K562 (cell line): ENCODE results near the gene SMARCA1. TPM values are rescaled to one million over a fixed set of nuclear protein-coding genes. Genes with fewer than 3 reads are reported as not detected.

ENCODE experiments used
- ATAC-seq: fragments of 200-7000 bp; cut with Tn5 transposase; 3 replicates; pipeline ENCODE4 v1.9.1; 2020; ENCODE audit warnings: moderate library complexity
- BruUV-seq: library from RNA; stranded (reverse); fragments of 400-500 nt; replicated peaks from 2 replicates; lab custom pipeline; 2021; lab: Mats Ljungman, UMichigan
- CTCF ChIA-PET: fragments of 300-600 bp; formaldehyde crosslinking; extraction: SDS; loops from one replicate; lab custom pipeline; 2021; ENCODE audit warnings: low intra/inter-chr PET ratio; lab: Yijun Ruan, JAX
- POLR2A ChIA-PET: fragments of 300-600, 350-650 bp; sonication (Branson Sonifier 250); formaldehyde crosslinking; extraction: SDS; loops from one replicate; lab custom pipeline; 2021; ENCODE audit warnings: antibody characterized with exemption, inconsistent platforms; lab: Yijun Ruan, JAX
- DNase-seq, 4 experiments: peaks; one replicate each; pipeline versions ENCODE4 v3.0.0 to v3.0.0-alpha.2; 2011 to 2018; ENCODE audit warnings: low spot score in 3 of 4, mixed read lengths in 3 of 4; ENCODE audit errors: extremely low read depth in 1 of 4
- FAIRE-seq: peaks from 2 replicates; lab custom pipeline; 2011; peaks lifted over from hg19 to GRCh38; lab: Jason Lieb, UNC
- H2AFZ ChIP-seq: 2 replicates; pipeline ENCODE4 v1.6.0; 2011; ENCODE audit warnings: low read depth, low read length, control low read depth, inconsistent platforms
- H3K27ac ChIP-seq: fragments of 200-600 bp; 3 replicates; pipeline ENCODE4 v1.8.0; 2011; ENCODE audit warnings: low read depth, mild to moderate bottlenecking, control low read depth, inconsistent platforms, low read length, moderate library complexity, mixed read lengths; ENCODE audit errors: extremely low read depth
- H3K27me3 ChIP-seq, 2 experiments: fragments of 300-600 bp in 1 of 2; 2 replicates in 1 of 2; 3 replicates in 1 of 2; pipeline versions ENCODE4 v1.6.0 to v1.8.0; 2011; ENCODE audit warnings: inconsistent platforms in 2 of 2, low read length in 2 of 2, mild to moderate bottlenecking in 1 of 2, mixed read lengths in 1 of 2, moderate library complexity in 1 of 2; ENCODE audit not compliant: control insufficient read depth in 2 of 2, insufficient read depth in 2 of 2
- H3K36me3 ChIP-seq: fragments of 300-600 bp; 3 replicates; pipeline ENCODE4 v1.8.0; 2011; ENCODE audit warnings: mild to moderate bottlenecking, low read length, inconsistent platforms; ENCODE audit not compliant: control insufficient read depth, insufficient read depth
- H3K4me1 ChIP-seq, 2 experiments: fragments of 200-600 bp in 1 of 2; replicated peaks in 1 of 2; 2 replicates in 1 of 2; 3 replicates in 1 of 2; pipeline versions ENCODE4 v1.5.1 to v1.8.0; 2011; ENCODE audit warnings: inconsistent platforms in 2 of 2, low read length in 2 of 2, mild to moderate bottlenecking in 1 of 2, mixed read lengths in 1 of 2, moderate library complexity in 1 of 2; ENCODE audit not compliant: control insufficient read depth in 2 of 2, insufficient read depth in 2 of 2
- H3K4me2 ChIP-seq: 2 replicates; pipeline ENCODE4 v1.6.1; 2011; ENCODE audit warnings: low read length, control low read depth, inconsistent platforms, mixed read lengths; ENCODE audit not compliant: insufficient read depth
- H3K4me3 ChIP-seq: fragments of 200-600 bp; sonication (generic), shearing (Covaris generic); 2 replicates; pipeline ENCODE4 v1.5.1; 2016; ENCODE audit warnings: control low read depth, inconsistent platforms
- H3K79me2 ChIP-seq: fragments of 200-600 bp; 3 replicates; pipeline ENCODE4 v1.8.0; 2011; ENCODE audit warnings: low read length, inconsistent platforms; ENCODE audit not compliant: control insufficient read depth, insufficient read depth
- H3K9ac ChIP-seq, 2 experiments: 2 replicates each; pipeline versions ENCODE4 v1.6.0 to v1.6.1; 2011; ENCODE audit warnings: low read depth in 2 of 2, low read length in 2 of 2, control low read depth in 1 of 2, inconsistent platforms in 1 of 2, mild to moderate bottlenecking in 1 of 2, mixed read lengths in 1 of 2; ENCODE audit not compliant: insufficient read depth in 1 of 2
- H3K9me1 ChIP-seq: one replicate; pipeline ENCODE4 v1.6.0; 2011; ENCODE audit warnings: inconsistent platforms, mild to moderate bottlenecking, low read length, moderate library complexity; ENCODE audit not compliant: control insufficient read depth, insufficient read depth
- H3K9me3 ChIP-seq: replicated peaks from 2 replicates; pipeline ENCODE4 v1.5.1; 2011; ENCODE audit warnings: low read depth, low read length, inconsistent platforms; ENCODE audit not compliant: control insufficient read depth, insufficient read depth
- H4K20me1 ChIP-seq: replicated peaks from 2 replicates; pipeline ENCODE4 v1.6.1; 2011; ENCODE audit warnings: low read length, inconsistent platforms, mixed read lengths; ENCODE audit not compliant: control insufficient read depth, insufficient read depth
- BACH1 ChIP-seq: fragments of 200-800 bp; sonication (Bioruptor generic); IDR thresholded peaks from 2 replicates; pipeline ENCODE4 v1.6.1; 2016; ENCODE audit warnings: missing genetic modification characterization, missing compliant biosample characterization
- HEY1 ChIP-seq: fragments of 250-450 bp; sonication (Bioruptor Pico); IDR thresholded peaks from 2 replicates; pipeline ENCODE4 v1.5.0; 2020; ENCODE audit warnings: mild to moderate bottlenecking, moderate library complexity, borderline replicate concordance
- RB1 ChIP-seq: fragments of 450-650 bp; IDR thresholded peaks from 2 replicates; pipeline ENCODE4 v1.6.1; 2017; ENCODE audit warnings: low read depth, mild to moderate bottlenecking
- STAT5B ChIP-seq: fragments of 250-450 bp; sonication (Bioruptor Pico); IDR thresholded peaks from 2 replicates; pipeline ENCODE4 v1.8.0; 2021; ENCODE audit warnings: mild to moderate bottlenecking, inconsistent platforms
- TAF9B ChIP-seq: fragments of 450-650 bp; IDR thresholded peaks from 2 replicates; pipeline ENCODE4 v1.6.1; 2018; ENCODE audit warnings: mild to moderate bottlenecking; ENCODE audit not compliant: partially characterized antibody
- ZNF175 ChIP-seq: fragments of 200-800 bp; sonication (Bioruptor generic); IDR thresholded peaks from 2 replicates; pipeline ENCODE4 v1.6.1; 2016; ENCODE audit warnings: low read depth, mild to moderate bottlenecking, missing genetic modification characterization, missing compliant biosample characterization
- ZNF408 ChIP-seq: fragments of 250-450 bp; sonication (Bioruptor Pico); IDR thresholded peaks from 2 replicates; pipeline ENCODE4 v1.4.0; 2020; ENCODE audit warnings: low read depth, mild to moderate bottlenecking, moderate library complexity
- ZNF584 ChIP-seq: fragments of 200-800 bp; sonication (Bioruptor generic); IDR thresholded peaks from 2 replicates; pipeline ENCODE4 v1.6.1; 2016; ENCODE audit warnings: low read depth, mild to moderate bottlenecking, missing genetic modification characterization, missing compliant biosample characterization
- ZNF77 ChIP-seq: fragments of 250-450 bp; sonication (Bioruptor Pico); IDR thresholded peaks from 2 replicates; pipeline ENCODE4 v1.5.0; 2020
- WGBS: fragments of 100-300 bp; shearing (Covaris generic); methylation state at CpG from one replicate; pipeline ENCODE4 v1.1.6; 2016; ENCODE audit warnings: low coverage, mixed read lengths; ENCODE audit not compliant: insufficient coverage; ENCODE audit errors: missing lambda C conversion rate; 5-methylcytosine and 5-hydroxymethylcytosine counted together
- in situ Hi-C: fragments of 300-500 bp; cut with MboI; formaldehyde crosslinking; loops from 4 replicates; pipeline ENCODE4 v1.15.0; 2018; ENCODE audit warnings: inconsistent platforms, mixed read lengths
- intact Hi-C: fragments of 100-400 bp; cut with micrococcal nuclease; formaldehyde crosslinking; loops from 2 replicates; pipeline ENCODE4 v1.14.2; 2022
- polyA plus RNA-seq, 8 experiments: library from polyadenylated mRNA; depleted of rRNA in 4 of 8; stranded (reverse) in 5 of 8; unstranded in 3 of 8; fragments of >200 nt; fragmentation: Nextera tagmentation in 2 of 8; fragmentation: Illumina TruSeq in 1 of 8; extraction: Ambion mirVana in 2 of 8; extraction: Trizol in 1 of 8; gene quantifications; 2 replicates each; pipeline versions ENCODE4 v1.2.1 to v1.2.3, GENCODE V29; 2011 to 2014; ENCODE audit warnings: inconsistent platforms in 1 of 8, missing spikeins in 1 of 8
- total RNA-seq, 7 experiments: library from RNA; depleted of rRNA in 6 of 7; stranded (reverse); fragments of >200 nt in 6 of 7; fragmentation: Illumina TruSeq in 2 of 7; extraction: Trizol in 2 of 7; gene quantifications; 2 replicates each; pipeline versions ENCODE4 v1.2.1 to v1.2.3, GENCODE V29; 2011 to 2021; ENCODE audit warnings: low replicate concordance in 1 of 7
- TF ChIP-seq, protein P1 (sequence below): sonication (generic); formaldehyde crosslinking; IDR thresholded peaks from 2 replicates; pipeline ENCODE4 v1.8.0; 2022; ENCODE audit warnings: missing genetic modification reagents, mild to moderate bottlenecking, borderline replicate concordance
- TF ChIP-seq, protein P2 (sequence below), 2 experiments: fragments of 450-650 bp in 1 of 2; sonication (generic) in 1 of 2; formaldehyde crosslinking in 1 of 2; IDR thresholded peaks in 1 of 2; conservative IDR thresholded peaks in 1 of 2; 2 replicates each; pipeline versions ENCODE4 v1.6.1 to v1.8.1; 2016 to 2023; ENCODE audit warnings: mild to moderate bottlenecking in 2 of 2, moderate library complexity in 2 of 2, inconsistent platforms in 1 of 2, missing genetic modification reagents in 1 of 2
- TF ChIP-seq, protein P3 (sequence below): sonication (generic); formaldehyde crosslinking; IDR thresholded peaks from 2 replicates; pipeline ENCODE4 v1.8.1; 2022; ENCODE audit warnings: missing genetic modification reagents
- TF ChIP-seq, protein P4 (sequence below): sonication (generic); formaldehyde crosslinking; IDR thresholded peaks from 2 replicates; pipeline ENCODE4 v1.8.1; 2023; ENCODE audit warnings: mild to moderate bottlenecking, missing genetic modification reagents, moderate library complexity

SMARCA1 gene
- total and polyA plus RNA-seq, 9 of the 15 experiments (the other 6 are each of a cell fraction or from before 2014, with no cell fraction given), result 0.42 to 3.0 (median 2.0) TPM

DNA sequence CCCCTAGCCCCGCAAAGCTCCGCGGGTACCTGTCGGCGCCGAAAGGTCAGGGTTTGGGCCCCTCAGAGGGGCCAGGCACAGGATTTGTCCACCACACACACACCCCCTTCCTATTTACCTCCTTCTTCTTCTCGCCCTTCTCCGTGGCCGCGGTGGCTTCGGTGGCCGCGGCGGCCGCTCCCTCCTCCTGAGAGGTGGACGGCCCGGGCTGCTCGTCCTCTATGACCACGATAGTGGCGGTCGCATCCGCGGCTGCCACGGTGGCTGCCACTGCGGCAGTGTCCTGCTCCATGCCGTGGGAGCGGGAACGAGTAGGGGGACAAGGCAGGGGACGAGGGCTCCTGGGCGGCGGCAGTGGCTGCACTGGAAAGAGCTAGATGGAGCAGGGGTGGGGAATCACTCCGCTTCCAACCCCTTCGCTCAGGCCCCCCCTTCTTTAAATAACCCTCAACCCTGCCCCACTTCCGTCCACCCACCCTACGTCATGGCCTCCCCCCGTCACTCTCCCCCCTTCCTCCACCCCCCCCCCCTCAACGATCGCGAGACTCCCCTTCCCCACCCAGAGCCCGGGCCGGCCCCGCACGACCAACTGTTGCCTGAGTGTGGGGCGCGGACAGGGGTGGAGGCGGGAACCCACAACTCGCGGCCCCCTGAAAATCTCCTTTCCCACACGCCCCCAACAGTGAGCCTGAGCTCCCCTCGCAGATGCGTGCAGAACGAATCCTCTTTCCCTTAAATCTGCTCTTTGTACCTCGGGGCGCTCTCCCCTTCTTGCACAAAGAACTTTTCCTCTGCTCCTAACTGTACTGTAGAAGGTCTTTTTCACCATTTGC, at the start of gene SMARCA1 (continued):
- TF ChIP-seq, protein P1, sequence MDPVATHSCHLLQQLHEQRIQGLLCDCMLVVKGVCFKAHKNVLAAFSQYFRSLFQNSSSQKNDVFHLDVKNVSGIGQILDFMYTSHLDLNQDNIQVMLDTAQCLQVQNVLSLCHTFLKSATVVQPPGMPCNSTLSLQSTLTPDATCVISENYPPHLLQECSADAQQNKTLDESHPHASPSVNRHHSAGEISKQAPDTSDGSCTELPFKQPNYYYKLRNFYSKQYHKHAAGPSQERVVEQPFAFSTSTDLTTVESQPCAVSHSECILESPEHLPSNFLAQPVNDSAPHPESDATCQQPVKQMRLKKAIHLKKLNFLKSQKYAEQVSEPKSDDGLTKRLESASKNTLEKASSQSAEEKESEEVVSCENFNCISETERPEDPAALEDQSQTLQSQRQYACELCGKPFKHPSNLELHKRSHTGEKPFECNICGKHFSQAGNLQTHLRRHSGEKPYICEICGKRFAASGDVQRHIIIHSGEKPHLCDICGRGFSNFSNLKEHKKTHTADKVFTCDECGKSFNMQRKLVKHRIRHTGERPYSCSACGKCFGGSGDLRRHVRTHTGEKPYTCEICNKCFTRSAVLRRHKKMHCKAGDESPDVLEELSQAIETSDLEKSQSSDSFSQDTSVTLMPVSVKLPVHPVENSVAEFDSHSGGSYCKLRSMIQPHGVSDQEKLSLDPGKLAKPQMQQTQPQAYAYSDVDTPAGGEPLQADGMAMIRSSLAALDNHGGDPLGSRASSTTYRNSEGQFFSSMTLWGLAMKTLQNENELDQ (CRISPR knock-in tag), result no peak
- no peak for TF ChIP-seq TAF9B

DNA sequence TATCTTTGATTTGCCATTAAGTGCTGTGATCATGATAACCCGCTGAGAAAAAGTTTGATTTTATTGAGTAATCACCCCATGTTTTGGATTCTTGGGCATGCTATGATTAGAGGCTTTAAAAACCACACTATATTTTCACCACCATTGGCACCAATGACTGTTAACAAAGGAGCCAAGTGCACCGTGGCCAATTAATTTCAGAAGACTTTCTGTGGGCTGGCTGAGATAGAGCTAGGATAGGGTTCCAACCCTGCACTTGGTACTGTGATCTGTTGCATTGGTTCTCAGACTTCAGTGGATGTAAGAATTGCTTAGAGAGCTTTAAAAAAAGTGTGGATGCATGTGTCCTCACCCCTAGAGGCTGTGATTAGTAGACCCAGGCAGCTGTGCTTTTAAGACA, 49.1 kb upstream of the SMARCA1 start:
- ChIA-PET POLR2A (interaction anchor here (0.7 to 0.9 kb wide), 2 partner anchors 11 to 79 kb away, joined by 3 read pairs; no protein-coding TSS in a partner anchor), CTCF (no interaction called here)
- no peaks in the 10 kb centered on the region for H3K79me2 ChIP-seq
- no peaks in the 10 kb centered on the region for H4K20me1 ChIP-seq
- H3K27me3 ChIP-seq, result no peaks in the 10 kb centered on the region
- no peaks in the 10 kb centered on the region for H3K9me1 ChIP-seq
- peaks cover 2 to 11% of the 10 kb centered on the region in 2 experiments; a peak in 2 of 5 replicates for H3K4me1 ChIP-seq
- DNase-seq, result no peak
- WGBS, result no CpG with 5 or more reads among the region's 2 CpGs
- TF ChIP-seq STAT5B (CRISPR knock-in tag) (no peak), HEY1 (no peak), BACH1 (tag) (no peak), ZNF584 (CRISPR knock-in tag) (no peak), ZNF175 (CRISPR knock-in tag) (no peak), ZNF408 (no peak), RB1 (no peak), ZNF77 (CRISPR knock-in tag) (no peak)
- TF ChIP-seq, protein P2, sequence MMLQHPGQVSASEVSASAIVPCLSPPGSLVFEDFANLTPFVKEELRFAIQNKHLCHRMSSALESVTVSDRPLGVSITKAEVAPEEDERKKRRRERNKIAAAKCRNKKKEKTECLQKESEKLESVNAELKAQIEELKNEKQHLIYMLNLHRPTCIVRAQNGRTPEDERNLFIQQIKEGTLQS (IDR thresholded peaks at IDR 0.05), result no peak
- TF ChIP-seq, protein P2 (CRISPR knock-in tag; conservative IDR thresholded peaks at IDR 0.05), result no peak
- TF ChIP-seq, protein P3, sequence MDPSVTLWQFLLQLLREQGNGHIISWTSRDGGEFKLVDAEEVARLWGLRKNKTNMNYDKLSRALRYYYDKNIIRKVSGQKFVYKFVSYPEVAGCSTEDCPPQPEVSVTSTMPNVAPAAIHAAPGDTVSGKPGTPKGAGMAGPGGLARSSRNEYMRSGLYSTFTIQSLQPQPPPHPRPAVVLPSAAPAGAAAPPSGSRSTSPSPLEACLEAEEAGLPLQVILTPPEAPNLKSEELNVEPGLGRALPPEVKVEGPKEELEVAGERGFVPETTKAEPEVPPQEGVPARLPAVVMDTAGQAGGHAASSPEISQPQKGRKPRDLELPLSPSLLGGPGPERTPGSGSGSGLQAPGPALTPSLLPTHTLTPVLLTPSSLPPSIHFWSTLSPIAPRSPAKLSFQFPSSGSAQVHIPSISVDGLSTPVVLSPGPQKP (CRISPR knock-in tag), result no peak
- TF ChIP-seq, protein P4, sequence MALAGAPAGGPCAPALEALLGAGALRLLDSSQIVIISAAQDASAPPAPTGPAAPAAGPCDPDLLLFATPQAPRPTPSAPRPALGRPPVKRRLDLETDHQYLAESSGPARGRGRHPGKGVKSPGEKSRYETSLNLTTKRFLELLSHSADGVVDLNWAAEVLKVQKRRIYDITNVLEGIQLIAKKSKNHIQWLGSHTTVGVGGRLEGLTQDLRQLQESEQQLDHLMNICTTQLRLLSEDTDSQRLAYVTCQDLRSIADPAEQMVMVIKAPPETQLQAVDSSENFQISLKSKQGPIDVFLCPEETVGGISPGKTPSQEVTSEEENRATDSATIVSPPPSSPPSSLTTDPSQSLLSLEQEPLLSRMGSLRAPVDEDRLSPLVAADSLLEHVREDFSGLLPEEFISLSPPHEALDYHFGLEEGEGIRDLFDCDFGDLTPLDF (CRISPR knock-in tag), result no peak
- no peak for ATAC-seq
- H3K9me3 ChIP-seq, result no peaks in the 10 kb centered on the region
- no peak for FAIRE-seq
- no peak overlapping the region for H2AFZ ChIP-seq
- H3K27ac ChIP-seq, result no peak overlapping the region
- intact Hi-C loops, result no loop called here
- no peak overlapping the region for H3K4me3 ChIP-seq
- H3K36me3 ChIP-seq, result peaks cover 68% of the 10 kb centered on the region
- H3K9ac ChIP-seq, result no peak overlapping the region
- in situ Hi-C loops, result no loop called here
- H3K4me2 ChIP-seq, result no peak overlapping the region
- no TSS peak for BruUV-seq
